GF-D8 (cell line): ENCODE results near the gene UXS1.

Experiments used
- DNase-seq: peaks from one replicate; lab custom pipeline; 2025; lab: John Stamatoyannopoulos, UW

The UXS1 gene

DNA sequence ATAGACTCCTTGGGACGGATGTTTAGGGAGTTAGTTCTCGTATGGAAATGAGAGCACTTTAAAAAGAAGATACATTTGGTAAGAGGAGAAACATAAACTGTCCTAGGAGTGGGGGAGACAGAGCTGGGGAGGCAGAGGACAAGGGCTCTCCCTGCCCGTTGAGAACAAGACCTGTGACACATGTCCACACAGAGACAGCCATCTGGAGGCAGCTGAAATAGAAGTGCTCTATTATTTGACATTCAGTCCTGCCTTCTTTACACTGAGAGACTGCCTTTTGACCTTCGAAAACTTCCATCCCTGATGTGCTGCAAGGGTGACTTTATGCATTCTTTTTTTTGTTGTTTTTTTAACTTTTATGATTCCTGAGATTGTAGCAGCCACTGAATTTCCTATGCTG, 150.1 kb downstream of the UXS1 start:
- no peak for DNase-seq
